ENCODE data around the gene TBC1D1. TPM values are rescaled to one million over a fixed set of nuclear protein-coding genes. Genes with fewer than 3 reads are reported as not detected.

The TBC1D1 gene
- total RNA-seq, 1 experiment from 2014 or later = 97.1 TPM

GRCh38 chr4:38046727-38047489, 156.0 kb downstream of the TBC1D1 start:
- no peak for DNase-seq (ENCODE audit: low read depth in 1 of 2, low spot score in 2 of 2)
- no peaks in the 10 kb centered on the region for H3K4me1 ChIP-seq (replicated peaks)
- no peaks in the 10 kb centered on the region for H3K9me3 ChIP-seq (replicated peaks)
- H3K27me3 ChIP-seq (replicated peaks) = no peaks in the 10 kb centered on the region
- H3K36me3 ChIP-seq = 0 out of 2 replicates have a peak, but pooled peaks cover 4% of the 10 kb centered on the region
- no peak overlapping the region for H3K4me3 ChIP-seq
- no peak overlapping the region for H3K27ac ChIP-seq

DNA sequence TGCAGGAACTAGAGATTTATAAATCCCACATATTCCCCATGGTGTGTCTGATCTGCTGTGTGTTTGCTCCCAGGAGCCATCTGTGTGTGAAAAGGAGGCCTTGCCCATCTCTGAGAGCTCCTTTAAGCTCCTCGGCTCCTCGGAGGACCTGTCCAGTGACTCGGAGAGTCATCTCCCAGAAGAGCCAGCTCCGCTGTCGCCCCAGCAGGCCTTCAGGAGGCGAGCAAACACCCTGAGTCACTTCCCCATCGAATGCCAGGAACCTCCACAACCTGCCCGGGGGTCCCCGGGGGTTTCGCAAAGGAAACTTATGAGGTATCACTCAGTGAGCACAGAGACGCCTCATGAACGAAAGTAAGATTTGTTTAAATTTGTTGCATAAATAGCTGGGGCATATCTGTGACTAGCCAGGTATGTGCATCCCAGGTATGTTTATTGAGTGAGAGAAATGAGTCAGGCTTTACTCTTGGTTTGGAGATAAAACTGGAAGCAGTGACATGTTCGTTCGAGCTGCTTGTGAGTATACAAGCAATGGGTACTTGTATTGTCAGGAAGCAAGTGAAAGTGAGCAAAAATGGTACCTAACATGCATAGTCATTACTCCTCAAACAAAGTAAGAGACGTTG, 158.8 kb downstream of the TBC1D1 start:
- Histone ChIP-seq H3K9me3 (replicated peaks) (no peaks in the 10 kb centered on the region), H3K4me1 (replicated peaks) (no peaks in the 10 kb centered on the region), H3K4me3 (no peak overlapping the region), H3K27ac (no peak overlapping the region), H3K36me3 (0 out of 2 replicates have a peak, but pooled peaks cover 4% of the 10 kb centered on the region), H3K27me3 (replicated peaks) (no peaks in the 10 kb centered on the region)
- DNase-seq (ENCODE audit: low read depth in 1 of 2, low spot score in 2 of 2) = no peak

DNA sequence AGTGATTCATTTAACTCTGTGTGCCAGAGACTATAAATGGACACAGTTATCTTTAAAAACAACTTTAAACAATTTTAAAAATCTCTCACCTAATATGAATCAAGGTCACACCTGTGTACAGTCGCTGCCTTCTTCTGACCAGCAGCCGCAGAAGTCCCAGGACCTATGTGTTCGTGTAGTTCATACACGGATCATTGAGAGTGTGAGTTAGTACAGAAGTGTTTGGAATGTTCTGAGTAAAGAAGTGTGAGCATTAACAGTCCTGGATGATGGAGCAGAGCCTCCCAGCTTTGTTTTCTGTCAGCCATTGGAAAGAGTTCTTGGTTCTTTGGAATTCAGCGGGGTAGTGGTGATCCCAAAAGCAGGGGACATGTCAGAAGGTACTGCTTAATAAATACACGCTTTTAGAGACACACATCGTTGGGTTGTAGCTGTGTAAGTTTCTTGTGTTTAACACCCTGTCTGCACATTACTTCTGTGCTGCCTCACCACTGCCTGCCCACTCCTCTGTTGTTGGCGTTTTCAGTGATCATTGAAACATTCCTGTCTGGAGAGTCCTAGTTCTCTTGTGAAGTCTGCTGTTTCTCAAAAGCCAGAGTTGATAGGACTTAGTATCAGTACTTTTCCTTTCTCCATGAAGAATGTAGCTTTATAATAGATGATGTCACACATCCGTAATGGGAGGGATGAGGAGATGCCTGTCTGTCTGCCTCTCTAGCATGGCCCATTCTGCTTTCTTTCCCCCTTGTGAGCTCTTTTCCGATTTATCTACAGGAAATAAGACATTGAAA, 159.9 kb downstream of the TBC1D1 start:
- DNase-seq (ENCODE audit: low read depth in 1 of 2, low spot score in 2 of 2) = no peak
- H3K27ac ChIP-seq = no peak overlapping the region

GRCh38 chr4:38055566-38055965, 164.7 kb downstream of the TBC1D1 start:
- DNase-seq (ENCODE audit: low read depth in 1 of 2, low spot score in 2 of 2) = no peak
- no peaks in the 10 kb centered on the region for H3K4me1 ChIP-seq (replicated peaks)
- no peak overlapping the region for H3K27ac ChIP-seq
- H3K27me3 ChIP-seq (replicated peaks) = no peaks in the 10 kb centered on the region
- H3K9me3 ChIP-seq (replicated peaks) = no peaks in the 10 kb centered on the region
- H3K4me3 ChIP-seq = no peak overlapping the region
- no peaks in the 10 kb centered on the region; the same call in 1 of the 2 replicates for H3K36me3 ChIP-seq

More for the DNA sequence above, 159.9 kb downstream of the TBC1D1 start:
- Histone ChIP-seq H3K9me3 (replicated peaks) (no peaks in the 10 kb centered on the region), H3K36me3 (peaks cover 2% of the 10 kb centered on the region; the same call in 1 of the 2 replicates), H3K27me3 (replicated peaks) (no peaks in the 10 kb centered on the region), H3K4me3 (no peak overlapping the region), H3K4me1 (replicated peaks) (no peaks in the 10 kb centered on the region)

- Histone ChIP-seq H3K9me3 (replicated peaks) (no peaks in the 10 kb centered on the region), H3K36me3 (no peaks in the 10 kb centered on the region; the same call in 1 of the 2 replicates), H3K4me1 (replicated peaks) (no peaks in the 10 kb centered on the region), H3K27me3 (replicated peaks) (no peaks in the 10 kb centered on the region), H3K27ac (no peak overlapping the region), H3K4me3 (no peak overlapping the region)
- DNase-seq (ENCODE audit: low read depth in 1 of 2, low spot score in 2 of 2) = no peak
Measured at GRCh38 chr4:38056011-38056685, 165.3 kb downstream of the TBC1D1 start.

GRCh38 chr4:38058151-38058550, 167.3 kb downstream of the TBC1D1 start:
- no peak for DNase-seq (ENCODE audit: low read depth in 1 of 2, low spot score in 2 of 2)
- Histone ChIP-seq H3K36me3 (no peaks in the 10 kb centered on the region; the same call in 1 of the 2 replicates), H3K4me3 (no peak overlapping the region), H3K4me1 (replicated peaks) (no peaks in the 10 kb centered on the region), H3K9me3 (replicated peaks) (no peaks in the 10 kb centered on the region), H3K27me3 (replicated peaks) (no peaks in the 10 kb centered on the region), H3K27ac (no peak overlapping the region)

- DNase-seq (ENCODE audit: low read depth in 1 of 2, low spot score in 2 of 2) = no peak
- H3K9me3 ChIP-seq (replicated peaks) = no peaks in the 10 kb centered on the region
- H3K27ac ChIP-seq = no peak overlapping the region
- no peaks in the 10 kb centered on the region; the same call in 1 of the 2 replicates for H3K36me3 ChIP-seq
- H3K4me3 ChIP-seq = no peak overlapping the region
- H3K27me3 ChIP-seq (replicated peaks) = no peaks in the 10 kb centered on the region
- no peaks in the 10 kb centered on the region for H3K4me1 ChIP-seq (replicated peaks)
Measured at GRCh38 chr4:38060829-38061431, 170.0 kb downstream of the TBC1D1 start.

- H3K27ac ChIP-seq = no peak overlapping the region
- no peaks in the 10 kb centered on the region for H3K27me3 ChIP-seq (replicated peaks)
- no peaks in the 10 kb centered on the region for H3K4me1 ChIP-seq (replicated peaks)
- peak; percentile 35 to 48 for DNase-seq (ENCODE audit: low read depth in 1 of 2, low spot score in 2 of 2)
- H3K4me3 ChIP-seq = no peak overlapping the region
- H3K36me3 ChIP-seq = no peaks in the 10 kb centered on the region; the same call in 1 of the 2 replicates
- H3K9me3 ChIP-seq (replicated peaks) = no peaks in the 10 kb centered on the region
Measured at GRCh38 chr4:38062088-38062775, 171.3 kb downstream of the TBC1D1 start.

GRCh38 chr4:38062776-38063097, 171.9 kb downstream of the TBC1D1 start:
- Histone ChIP-seq H3K36me3 (no peaks in the 10 kb centered on the region; the same call in 1 of the 2 replicates), H3K27ac (no peak overlapping the region), H3K4me3 (no peak overlapping the region), H3K27me3 (replicated peaks) (no peaks in the 10 kb centered on the region), H3K9me3 (replicated peaks) (no peaks in the 10 kb centered on the region), H3K4me1 (replicated peaks) (no peaks in the 10 kb centered on the region)
- no peak for DNase-seq (ENCODE audit: low read depth in 1 of 2, low spot score in 2 of 2)

DNA sequence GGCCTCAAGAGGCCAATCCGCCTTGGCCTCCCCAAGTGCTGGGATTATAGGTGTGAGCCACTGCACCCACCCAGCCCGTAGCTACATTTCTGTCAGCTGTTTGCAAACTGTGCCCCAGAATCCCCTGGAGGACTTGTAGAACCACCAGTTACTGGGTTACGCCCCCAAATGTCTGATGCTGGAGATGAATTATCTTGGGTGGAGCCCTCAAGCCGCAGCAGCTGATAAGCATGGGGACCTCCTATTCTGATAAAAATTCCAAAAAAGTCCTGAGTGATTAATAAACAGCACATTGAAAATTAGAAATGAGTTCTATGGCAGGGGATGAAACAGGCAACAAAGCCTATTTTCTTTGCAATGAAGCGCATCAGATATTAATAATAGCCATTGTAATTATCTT, 174.3 kb downstream of the TBC1D1 start:
- Histone ChIP-seq H3K36me3 (no peaks in the 10 kb centered on the region; the same call in 1 of the 2 replicates), H3K4me3 (no peak overlapping the region), H3K27me3 (replicated peaks) (no peaks in the 10 kb centered on the region), H3K27ac (no peak overlapping the region), H3K9me3 (replicated peaks) (no peaks in the 10 kb centered on the region), H3K4me1 (replicated peaks) (peaks cover 12% of the 10 kb centered on the region)
- DNase-seq (ENCODE audit: low read depth in 1 of 2, low spot score in 2 of 2) = no peak

DNA sequence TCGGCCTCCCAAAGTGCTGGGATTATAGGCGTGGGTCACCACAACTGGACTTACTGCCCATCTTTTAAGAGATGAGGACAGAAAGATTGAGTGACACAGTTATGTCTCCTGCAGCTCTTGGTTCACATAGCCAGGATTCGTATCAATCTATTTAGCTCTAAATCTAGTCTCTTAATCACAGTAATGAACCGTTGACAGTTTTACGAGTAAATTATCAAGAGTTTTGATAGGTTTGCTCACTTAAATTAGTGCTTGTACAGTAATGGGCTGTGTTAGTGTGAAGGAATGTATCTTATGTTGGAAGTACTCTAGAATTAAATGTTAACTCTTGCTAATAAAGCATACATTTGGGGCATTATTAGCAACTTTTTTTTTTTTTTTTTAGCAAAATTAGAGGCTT, 175.0 kb downstream of the TBC1D1 start:
- Histone ChIP-seq H3K9me3 (replicated peaks) (no peaks in the 10 kb centered on the region), H3K4me1 (replicated peaks) (peaks cover 12% of the 10 kb centered on the region), H3K36me3 (no peaks in the 10 kb centered on the region), H3K4me3 (no peak overlapping the region), H3K27me3 (replicated peaks) (no peaks in the 10 kb centered on the region), H3K27ac (no peak overlapping the region)
- no peak for DNase-seq (ENCODE audit: low read depth in 1 of 2, low spot score in 2 of 2)

DNA sequence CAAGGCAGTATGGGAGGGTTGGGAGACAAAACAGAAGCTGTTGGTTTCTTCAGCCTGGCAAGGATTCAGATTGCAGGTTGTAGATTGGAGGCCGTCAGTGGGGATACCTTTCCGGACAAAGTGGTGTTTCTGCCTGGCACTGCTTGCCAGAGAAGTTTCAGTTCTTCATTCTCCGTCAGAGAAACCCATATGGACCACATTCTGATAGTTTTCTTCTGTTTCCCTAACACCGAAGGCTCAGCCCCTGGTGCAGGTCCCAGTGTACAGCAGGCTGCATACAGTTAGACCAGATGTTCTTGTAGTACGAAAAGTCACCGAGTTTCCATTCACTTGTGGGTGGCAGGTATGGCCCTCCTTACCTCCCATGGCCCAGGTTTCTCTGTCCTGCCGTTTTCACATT, 176.6 kb downstream of the TBC1D1 start:
- DNase-seq (ENCODE audit: low read depth in 1 of 2, low spot score in 2 of 2) = no peak
- H3K27ac ChIP-seq = no peak overlapping the region
- no peaks in the 10 kb centered on the region for H3K36me3 ChIP-seq

DNA sequence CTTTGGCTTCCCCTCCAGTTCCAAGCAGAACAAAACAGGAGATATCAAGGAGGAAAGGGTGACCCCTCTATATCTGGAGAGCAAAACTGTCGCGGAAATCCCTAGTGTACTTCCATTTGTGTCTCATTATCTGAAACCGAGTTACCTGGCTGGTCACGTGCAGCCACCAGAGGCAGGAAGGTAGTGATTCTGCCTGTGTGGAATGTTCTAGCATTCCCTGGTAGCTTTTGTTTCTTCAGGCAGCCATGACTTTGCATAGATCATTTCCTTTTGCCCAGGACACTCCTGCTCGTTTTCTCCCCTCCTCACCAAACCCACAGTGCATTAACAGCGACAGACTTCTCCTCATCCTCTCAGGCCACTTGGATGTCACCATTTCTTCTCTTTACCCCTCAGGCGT, 177.2 kb downstream of the TBC1D1 start:
- Histone ChIP-seq H3K9me3 (replicated peaks) (no peaks in the 10 kb centered on the region), H3K4me1 (replicated peaks) (peaks cover 12% of the 10 kb centered on the region), H3K27ac (no peak overlapping the region), H3K36me3 (no peaks in the 10 kb centered on the region), H3K4me3 (no peak overlapping the region), H3K27me3 (replicated peaks) (no peaks in the 10 kb centered on the region)
- no peak for DNase-seq (ENCODE audit: low read depth in 1 of 2, low spot score in 2 of 2)

More for the DNA sequence above, 176.6 kb downstream of the TBC1D1 start:
- H3K4me1 ChIP-seq (replicated peaks) = peaks cover 12% of the 10 kb centered on the region
- H3K9me3 ChIP-seq (replicated peaks) = no peaks in the 10 kb centered on the region
- no peak overlapping the region for H3K4me3 ChIP-seq
- H3K27me3 ChIP-seq (replicated peaks) = no peaks in the 10 kb centered on the region

All from SJSA1 (cell line).